GM19372 (cell line): ENCODE results near the gene LRP5.
"Not testable (repeated sequence)": the region's sequence is repeated elsewhere in the genome, so short reads cannot be mapped to it uniquely, and the experiment has no call there.

Source experiments
- ATAC-seq: cut with Tn5 transposase; IDR thresholded peaks from one replicate; pipeline ENCODE4 v1.9.1; 2021; ENCODE audit warnings: mild to moderate bottlenecking, low read depth, moderate library complexity; ENCODE audit not compliant: unreplicated experiment

LRP5 gene

GRCh38 chr11:68436985-68437926 lies 124.9 kb downstream of the LRP5 start:
- ATAC-seq, result no peak

GRCh38 chr11:68437927-68438657 lies 125.7 kb downstream of the LRP5 start:
- no peak for ATAC-seq

GRCh38 chr11:68438658-68439259 lies 126.4 kb downstream of the LRP5 start:
- ATAC-seq, result no peak

- no peak for ATAC-seq
Measured at GRCh38 chr11:68439355-68440065, 127.1 kb downstream of the LRP5 start.

- ATAC-seq, result no peak
Measured at GRCh38 chr11:68440224-68440623, 127.8 kb downstream of the LRP5 start.

- ATAC-seq, result no peak
Measured at GRCh38 chr11:68441466-68442230, 129.3 kb downstream of the LRP5 start.

- no peak for ATAC-seq
Measured at GRCh38 chr11:68442433-68442832, 130.0 kb downstream of the LRP5 start.

- no peak for ATAC-seq
Measured at GRCh38 chr11:68444566-68444965, 132.2 kb downstream of the LRP5 start.

- no peak for ATAC-seq
Measured at GRCh38 chr11:68445531-68446035, 133.2 kb downstream of the LRP5 start.

- no peak for ATAC-seq
Measured at GRCh38 chr11:68446046-68446725, 133.8 kb downstream of the LRP5 start.

GRCh38 chr11:68447015-68447801 lies 134.8 kb downstream of the LRP5 start:
- no peak for ATAC-seq

GRCh38 chr11:68447914-68448313 lies 135.5 kb downstream of the LRP5 start:
- ATAC-seq, result not testable (repeated sequence)

- no peak for ATAC-seq
Measured at GRCh38 chr11:68448604-68449011, 136.2 kb downstream of the LRP5 start.

- ATAC-seq, result no peak
Measured at GRCh38 chr11:68449951-68450350, 137.6 kb downstream of the LRP5 start.

GRCh38 chr11:68450711-68451110 lies 138.3 kb downstream of the LRP5 start:
- ATAC-seq, result no peak

- ATAC-seq, result no peak
Measured at GRCh38 chr11:68454767-68455166, 142.4 kb downstream of the LRP5 start.

- ATAC-seq, result no peak
Measured at GRCh38 chr11:68455485-68455884, 143.1 kb downstream of the LRP5 start.

GRCh38 chr11:68457216-68457897 lies 145.0 kb downstream of the LRP5 start:
- no peak for ATAC-seq
